H9 (cell line): ENCODE results near the gene GPC6. TPM values are rescaled to one million over a fixed set of nuclear protein-coding genes. Genes with fewer than 3 reads are reported as not detected.

Experiments
- DNase-seq: peaks from one replicate; pipeline ENCODE4 v3.0.0-alpha.2; 2017
- H2AFZ ChIP-seq: one replicate; pipeline ENCODE4 v1.6.1; 2013; ENCODE audit warnings: mild to moderate bottlenecking, low read length, control low read depth, moderate library complexity
- H2AK5ac ChIP-seq: 2 replicates; pipeline ENCODE4 v1.6.1; 2013; ENCODE audit warnings: low read length, control low read depth, mixed read lengths; ENCODE audit not compliant: insufficient read length
- H2BK120ac ChIP-seq: one replicate; pipeline ENCODE4 v1.6.1; 2013; ENCODE audit warnings: low read depth, mild to moderate bottlenecking, low read length, control low read depth, inconsistent platforms; ENCODE audit not compliant: poor library complexity, severe bottlenecking
- H2BK12ac ChIP-seq: 2 replicates; pipeline ENCODE4 v1.6.1; 2013; ENCODE audit warnings: low read length, control low read depth, mixed read lengths, low read depth; ENCODE audit not compliant: insufficient read length
- H2BK15ac ChIP-seq: 2 replicates; pipeline ENCODE4 v1.6.1; 2013; ENCODE audit warnings: low read depth, low read length, control low read depth
- H2BK20ac ChIP-seq: one replicate; pipeline ENCODE4 v1.6.1; 2013; ENCODE audit warnings: low read depth, mild to moderate bottlenecking, low read length, control low read depth, inconsistent platforms; ENCODE audit not compliant: poor library complexity, severe bottlenecking
- H2BK5ac ChIP-seq: 2 replicates; pipeline ENCODE4 v1.6.1; 2013; ENCODE audit warnings: low read length, control low read depth, mixed read lengths; ENCODE audit not compliant: insufficient read length
- H3K14ac ChIP-seq: 2 replicates; pipeline ENCODE4 v1.6.1; 2013; ENCODE audit warnings: low read length, control low read depth; ENCODE audit not compliant: insufficient read depth
- H3K18ac ChIP-seq: 2 replicates; pipeline ENCODE4 v1.6.1; 2013; ENCODE audit warnings: low read depth, mild to moderate bottlenecking, mixed read lengths, low read length, control low read depth; ENCODE audit not compliant: insufficient read length
- H3K23ac ChIP-seq: 2 replicates; pipeline ENCODE4 v1.6.1; 2013; ENCODE audit warnings: low read length, control low read depth, mixed read lengths, low read depth; ENCODE audit not compliant: insufficient read length
- H3K23me2 ChIP-seq: 2 replicates; pipeline ENCODE4 v1.6.1; 2013; ENCODE audit warnings: low read depth, mild to moderate bottlenecking, mixed read lengths, low read length, control low read depth; ENCODE audit not compliant: insufficient read length, poor library complexity, severe bottlenecking
- H3K27ac ChIP-seq: 2 replicates; pipeline ENCODE4 v1.5.1; 2013; ENCODE audit warnings: low read length, control low read depth, mixed read lengths, low read depth; ENCODE audit not compliant: insufficient read length
- H3K27me3 ChIP-seq: 2 replicates; pipeline ENCODE4 v1.6.1; 2013; ENCODE audit warnings: low read length, control low read depth, inconsistent platforms; ENCODE audit not compliant: insufficient read depth
- H3K4ac ChIP-seq: 2 replicates; pipeline ENCODE4 v1.6.1; 2013; ENCODE audit warnings: low read depth, mild to moderate bottlenecking, control low read depth, inconsistent platforms, low read length, moderate library complexity
- H3K4me1 ChIP-seq: 2 replicates; pipeline ENCODE4 v1.6.1; 2013; ENCODE audit warnings: low read length, control low read depth, inconsistent platforms; ENCODE audit not compliant: insufficient read depth
- H3K4me2 ChIP-seq: 2 replicates; pipeline ENCODE4 v1.6.1; 2013; ENCODE audit warnings: low read length, control low read depth, mixed read lengths; ENCODE audit not compliant: insufficient read length, insufficient read depth
- H3K56ac ChIP-seq: 2 replicates; pipeline ENCODE4 v1.6.1; 2013; ENCODE audit warnings: low read depth, mild to moderate bottlenecking, mixed read lengths, low read length, control low read depth; ENCODE audit not compliant: insufficient read length
- H3K79me1 ChIP-seq: 2 replicates; pipeline ENCODE4 v1.6.1; 2013; ENCODE audit warnings: low read depth, mild to moderate bottlenecking, moderate library complexity, low read length, control low read depth, inconsistent platforms; ENCODE audit not compliant: insufficient read depth, poor library complexity, severe bottlenecking
- H3K79me2 ChIP-seq: 2 replicates; pipeline ENCODE4 v1.6.1; 2013; ENCODE audit warnings: low read length, control low read depth, inconsistent platforms; ENCODE audit not compliant: insufficient read depth
- H3K9ac ChIP-seq: 2 replicates; pipeline ENCODE4 v1.6.1; 2013; ENCODE audit warnings: low read length, control low read depth, mixed read lengths; ENCODE audit not compliant: insufficient read length; ENCODE audit errors: extremely low read depth
- H3K9me3 ChIP-seq: one replicate; pipeline ENCODE4 v1.6.1; 2013; ENCODE audit warnings: low read depth, low read length, inconsistent platforms; ENCODE audit not compliant: control insufficient read depth
- H3T11ph ChIP-seq: one replicate; pipeline ENCODE4 v1.6.1; 2013; ENCODE audit warnings: mild to moderate bottlenecking, low read length, control low read depth, inconsistent platforms
- H4K20me1 ChIP-seq: one replicate; pipeline ENCODE4 v1.6.1; 2013; ENCODE audit not compliant: control insufficient read depth, insufficient read length, insufficient read depth
- H4K5ac ChIP-seq: 2 replicates; pipeline ENCODE4 v1.6.1; 2013; ENCODE audit warnings: low read depth, mild to moderate bottlenecking, mixed read lengths, low read length, control low read depth; ENCODE audit not compliant: insufficient read length
- H4K8ac ChIP-seq: replicated peaks from 2 replicates; pipeline ENCODE4 v1.6.1; 2013; ENCODE audit warnings: low read length, control low read depth, mixed read lengths, low read depth; ENCODE audit not compliant: insufficient read length
- H4K91ac ChIP-seq: 2 replicates; pipeline ENCODE4 v1.6.1; 2013; ENCODE audit warnings: low read depth, mild to moderate bottlenecking, moderate library complexity, mixed read lengths, low read length, control low read depth; ENCODE audit not compliant: insufficient read length
- H3K27ac Mint-ChIP-seq, 3 experiments: 2 replicates in 2 of 3; 3 replicates in 1 of 3; pipeline ENCODE4 v1.8.0; 2020 to 2021; ENCODE audit warnings: mixed read lengths in 3 of 3, mild to moderate bottlenecking in 1 of 3, moderate library complexity in 1 of 3
- H3K27me3 Mint-ChIP-seq: 2 replicates; pipeline ENCODE4 v1.8.0; 2021; ENCODE audit warnings: low read depth, mild to moderate bottlenecking, moderate library complexity, mixed read lengths
- H3K36me3 Mint-ChIP-seq, 3 experiments: 2 replicates in 2 of 3; 3 replicates in 1 of 3; pipeline ENCODE4 v1.8.0; 2020 to 2021; ENCODE audit warnings: low read depth in 3 of 3, mixed read lengths in 3 of 3; ENCODE audit not compliant: insufficient read depth in 1 of 3
- H3K4me1 Mint-ChIP-seq, 2 experiments: 2 replicates each; pipeline ENCODE4 v1.8.0; 2020; ENCODE audit warnings: mixed read lengths in 2 of 2
- H3K4me3 Mint-ChIP-seq, 2 experiments: 2 replicates in 1 of 2; 3 replicates in 1 of 2; pipeline ENCODE4 v1.8.0; 2020 to 2021; ENCODE audit warnings: mild to moderate bottlenecking in 2 of 2, mixed read lengths in 2 of 2, moderate library complexity in 1 of 2
- H3K9me3 Mint-ChIP-seq, 2 experiments: 2 replicates in 1 of 2; 3 replicates in 1 of 2; pipeline ENCODE4 v1.8.0; 2020; ENCODE audit warnings: mild to moderate bottlenecking in 2 of 2, mixed read lengths in 2 of 2, moderate library complexity in 1 of 2
- WGBS: extraction: QIAGEN DNeasy Blood & Tissue Kit; methylation state at CpG from one replicate; pipeline ENCODE4 v1.1.7; 2013; ENCODE audit warnings: missing lambda C conversion rate, low lambda C conversion rate, mixed read lengths; ENCODE audit not compliant: insufficient read length; ENCODE audit errors: extremely low coverage; 5-methylcytosine and 5-hydroxymethylcytosine counted together
- total RNA-seq: library from RNA; stranded (reverse); gene quantifications from 2 replicates; pipeline ENCODE4 v1.2.1, GENCODE V29; 2021
- TF ChIP-seq, protein P1 (sequence below): fragments of 200-600 bp; sonication (generic); conservative IDR thresholded peaks from 3 replicates; pipeline ENCODE4 v1.8.0; 2021; ENCODE audit warnings: antibody characterized with exemption, mild to moderate bottlenecking

The GPC6 gene
- total RNA-seq, 1 experiment from 2014 or later: 15.6 TPM

DNA sequence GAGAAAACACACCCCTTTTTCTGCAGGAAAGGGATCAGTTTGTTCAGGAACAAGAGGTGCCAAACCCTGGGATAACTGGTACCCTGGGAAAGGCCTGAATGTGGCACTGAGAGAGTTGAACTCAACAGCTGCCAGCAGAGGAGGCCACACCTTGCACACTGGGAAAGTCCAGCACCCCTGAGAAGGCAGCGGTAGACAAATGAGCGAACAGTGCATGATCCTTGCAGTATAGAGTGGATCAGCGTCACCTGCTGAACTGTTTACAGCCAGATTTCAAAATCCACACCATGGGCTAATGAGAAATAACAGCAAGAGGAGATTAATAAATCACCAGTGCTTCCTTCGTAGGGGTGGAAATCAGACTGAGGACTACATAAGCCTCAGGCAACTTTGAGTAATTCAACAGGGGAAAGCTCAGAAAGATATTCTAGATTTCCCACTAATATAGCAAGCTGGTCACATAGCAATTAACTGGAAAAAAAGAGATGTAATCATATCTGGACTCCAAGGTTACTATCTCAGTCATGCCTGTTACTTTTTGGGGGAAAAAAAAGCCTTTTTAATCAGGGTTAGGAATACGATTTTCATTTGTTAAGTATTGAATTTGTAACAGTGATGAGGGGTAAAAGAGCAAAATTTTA, 1200.8 kb downstream of the GPC6 start:
- no peak overlapping the region for H2BK120ac ChIP-seq
- H3K18ac ChIP-seq: no peak overlapping the region
- no peak overlapping the region for H2BK12ac ChIP-seq
- Mint-ChIP-seq H3K36me3 (no peaks in the 10 kb centered on the region; a peak in 1 of 7 replicates), H3K27me3 (no peaks in the 10 kb centered on the region), H3K4me1 (no peaks in the 10 kb centered on the region), H3K4me3 (no peak overlapping the region), H3K27ac (no peak overlapping the region), H3K9me3 (peaks cover 0 to 2% of the 10 kb centered on the region in 2 experiments; a peak in 2 of 5 replicates)
- H3K27ac ChIP-seq: no peak overlapping the region
- H3K4ac ChIP-seq: no peak overlapping the region
- H2AK5ac ChIP-seq: no peak overlapping the region
- H3K79me2 ChIP-seq: no peaks in the 10 kb centered on the region
- no peak overlapping the region for H2BK20ac ChIP-seq
- no peak overlapping the region for H4K91ac ChIP-seq
- no peaks in the 10 kb centered on the region for H3K4me1 ChIP-seq
- H3K27me3 ChIP-seq: no peaks in the 10 kb centered on the region
- no CpG with 5 or more reads among the region's 5 CpGs for WGBS
- H3K23ac ChIP-seq: no peak overlapping the region
- H3T11ph ChIP-seq: no peak overlapping the region
- no peak overlapping the region for H3K56ac ChIP-seq
- H3K23me2 ChIP-seq: no peaks in the 10 kb centered on the region
- no peak overlapping the region for H4K8ac ChIP-seq
- no peak overlapping the region for H2BK5ac ChIP-seq
- no peaks in the 10 kb centered on the region for H3K9me3 ChIP-seq
- H2AFZ ChIP-seq: no peak overlapping the region
- no peak overlapping the region for H2BK15ac ChIP-seq
- H3K14ac ChIP-seq: no peak overlapping the region
- TF ChIP-seq, protein P1, sequence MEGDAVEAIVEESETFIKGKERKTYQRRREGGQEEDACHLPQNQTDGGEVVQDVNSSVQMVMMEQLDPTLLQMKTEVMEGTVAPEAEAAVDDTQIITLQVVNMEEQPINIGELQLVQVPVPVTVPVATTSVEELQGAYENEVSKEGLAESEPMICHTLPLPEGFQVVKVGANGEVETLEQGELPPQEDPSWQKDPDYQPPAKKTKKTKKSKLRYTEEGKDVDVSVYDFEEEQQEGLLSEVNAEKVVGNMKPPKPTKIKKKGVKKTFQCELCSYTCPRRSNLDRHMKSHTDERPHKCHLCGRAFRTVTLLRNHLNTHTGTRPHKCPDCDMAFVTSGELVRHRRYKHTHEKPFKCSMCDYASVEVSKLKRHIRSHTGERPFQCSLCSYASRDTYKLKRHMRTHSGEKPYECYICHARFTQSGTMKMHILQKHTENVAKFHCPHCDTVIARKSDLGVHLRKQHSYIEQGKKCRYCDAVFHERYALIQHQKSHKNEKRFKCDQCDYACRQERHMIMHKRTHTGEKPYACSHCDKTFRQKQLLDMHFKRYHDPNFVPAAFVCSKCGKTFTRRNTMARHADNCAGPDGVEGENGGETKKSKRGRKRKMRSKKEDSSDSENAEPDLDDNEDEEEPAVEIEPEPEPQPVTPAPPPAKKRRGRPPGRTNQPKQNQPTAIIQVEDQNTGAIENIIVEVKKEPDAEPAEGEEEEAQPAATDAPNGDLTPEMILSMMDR: no peak
- H3K4me2 ChIP-seq: no peak overlapping the region
- no peak for DNase-seq
- no peak overlapping the region for H3K9ac ChIP-seq
- no peak overlapping the region for H4K5ac ChIP-seq
- no peaks in the 10 kb centered on the region for H4K20me1 ChIP-seq
- no peaks in the 10 kb centered on the region for H3K79me1 ChIP-seq
